GM12865 (cell line): Measurements from ENCODE around the gene BPIFB4.

ENCODE experiments used
- DNase-seq: peaks from one replicate; pipeline ENCODE4 v3.0.0; 2010; ENCODE audit warnings: low read depth
- H3K4me3 ChIP-seq: 2 replicates; pipeline ENCODE4 v1.5.1; 2011; ENCODE audit warnings: mild to moderate bottlenecking, low read depth, low read length, control low read depth
- CTCF ChIP-seq: IDR thresholded peaks from 2 replicates; pipeline ENCODE4 v1.5.1; 2011; ENCODE audit warnings: low read length, control low read depth, low read depth, inconsistent platforms; ENCODE audit not compliant: insufficient read depth; ENCODE audit errors: missing control alignments

The BPIFB4 gene

GRCh38 chr20:33046412-33046811, 33.0 kb upstream of the BPIFB4 start:
- no peak overlapping the region for H3K4me3 ChIP-seq
- DNase-seq: no peak
- no peak for TF ChIP-seq CTCF

- no peak for DNase-seq
- no peak for TF ChIP-seq CTCF
- H3K4me3 ChIP-seq: no peak overlapping the region
Measured at GRCh38 chr20:33051333-33051732, 28.1 kb upstream of the BPIFB4 start.

GRCh38 chr20:33053291-33054106, 25.9 kb upstream of the BPIFB4 start, which contains the start of gene BPIFB3:
BPIFB3 (plus strand) TSS chr20:33053903; CDS start chr20:33055436, 1,533 bp downstream.
- DNase-seq: no peak
- no peak for TF ChIP-seq CTCF
- H3K4me3 ChIP-seq: no peak within 1 kb of the TSS

GRCh38 chr20:33054381-33054780, 25.1 kb upstream of the BPIFB4 start:
- DNase-seq: no peak
- H3K4me3 ChIP-seq: no peak overlapping the region
- TF ChIP-seq CTCF: no peak

- TF ChIP-seq CTCF: no peak
- H3K4me3 ChIP-seq: no peak overlapping the region
- DNase-seq: no peak
Measured at GRCh38 chr20:33054791-33055190, 24.7 kb upstream of the BPIFB4 start.

GRCh38 chr20:33059136-33059535, 20.3 kb upstream of the BPIFB4 start:
- no peak overlapping the region for H3K4me3 ChIP-seq
- DNase-seq: no peak
- TF ChIP-seq CTCF: no peak

- DNase-seq: no peak
- no peak overlapping the region for H3K4me3 ChIP-seq
- no peak for TF ChIP-seq CTCF
Measured at GRCh38 chr20:33059741-33060390, 19.6 kb upstream of the BPIFB4 start.
